ENCODE data around the gene ADCK1.

Gene ADCK1

DNA sequence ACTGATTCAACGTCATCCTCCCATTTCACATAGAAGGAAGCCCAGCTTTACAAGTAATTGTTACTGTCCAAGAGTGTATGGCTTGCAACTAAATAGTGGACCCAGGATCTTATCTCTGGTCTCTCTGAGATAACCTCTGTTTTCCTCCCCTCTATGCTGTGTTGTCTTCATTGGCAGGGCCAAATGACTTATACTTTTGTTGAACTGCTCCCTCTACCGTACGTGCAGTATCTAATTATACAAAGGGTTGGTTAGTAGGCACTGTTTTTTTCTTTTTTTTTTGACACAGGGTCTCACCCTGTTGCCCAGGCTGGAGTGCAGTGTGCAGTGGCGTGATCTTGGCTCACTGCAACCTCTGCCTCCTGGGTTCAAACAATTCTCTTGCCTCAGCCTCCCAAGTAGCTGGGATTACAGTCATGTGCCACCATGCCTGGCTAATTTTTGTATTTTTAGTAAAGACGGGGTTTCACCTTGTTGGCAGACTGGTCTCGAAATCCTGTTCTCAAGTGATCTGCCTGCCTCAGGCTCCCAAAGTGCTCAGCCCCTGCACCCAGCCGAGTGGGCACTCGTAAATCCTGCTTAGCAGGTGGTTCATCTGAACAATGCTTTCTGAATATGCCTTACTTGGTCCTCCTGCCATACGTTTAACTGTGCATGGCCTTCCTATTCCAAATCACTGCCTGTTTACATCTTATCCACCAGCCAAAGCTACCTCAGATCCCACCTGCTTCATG lies 162.1 kb downstream of the ADCK1 start:
- in situ Hi-C loops (cut with MboI; ENCODE audit: low pct_unique_long_range_greater_than_20kb, low sequenced_read_pairs, unreplicated experiment), result no loop called here
- TF ChIP-seq, protein P1, sequence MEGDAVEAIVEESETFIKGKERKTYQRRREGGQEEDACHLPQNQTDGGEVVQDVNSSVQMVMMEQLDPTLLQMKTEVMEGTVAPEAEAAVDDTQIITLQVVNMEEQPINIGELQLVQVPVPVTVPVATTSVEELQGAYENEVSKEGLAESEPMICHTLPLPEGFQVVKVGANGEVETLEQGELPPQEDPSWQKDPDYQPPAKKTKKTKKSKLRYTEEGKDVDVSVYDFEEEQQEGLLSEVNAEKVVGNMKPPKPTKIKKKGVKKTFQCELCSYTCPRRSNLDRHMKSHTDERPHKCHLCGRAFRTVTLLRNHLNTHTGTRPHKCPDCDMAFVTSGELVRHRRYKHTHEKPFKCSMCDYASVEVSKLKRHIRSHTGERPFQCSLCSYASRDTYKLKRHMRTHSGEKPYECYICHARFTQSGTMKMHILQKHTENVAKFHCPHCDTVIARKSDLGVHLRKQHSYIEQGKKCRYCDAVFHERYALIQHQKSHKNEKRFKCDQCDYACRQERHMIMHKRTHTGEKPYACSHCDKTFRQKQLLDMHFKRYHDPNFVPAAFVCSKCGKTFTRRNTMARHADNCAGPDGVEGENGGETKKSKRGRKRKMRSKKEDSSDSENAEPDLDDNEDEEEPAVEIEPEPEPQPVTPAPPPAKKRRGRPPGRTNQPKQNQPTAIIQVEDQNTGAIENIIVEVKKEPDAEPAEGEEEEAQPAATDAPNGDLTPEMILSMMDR (IDR thresholded peaks at IDR 0.05; ENCODE audit: extremely low read depth, insufficient read depth, missing control alignments), result no peak
- no peak for DNase-seq (ENCODE audit: low spot score)

DNA sequence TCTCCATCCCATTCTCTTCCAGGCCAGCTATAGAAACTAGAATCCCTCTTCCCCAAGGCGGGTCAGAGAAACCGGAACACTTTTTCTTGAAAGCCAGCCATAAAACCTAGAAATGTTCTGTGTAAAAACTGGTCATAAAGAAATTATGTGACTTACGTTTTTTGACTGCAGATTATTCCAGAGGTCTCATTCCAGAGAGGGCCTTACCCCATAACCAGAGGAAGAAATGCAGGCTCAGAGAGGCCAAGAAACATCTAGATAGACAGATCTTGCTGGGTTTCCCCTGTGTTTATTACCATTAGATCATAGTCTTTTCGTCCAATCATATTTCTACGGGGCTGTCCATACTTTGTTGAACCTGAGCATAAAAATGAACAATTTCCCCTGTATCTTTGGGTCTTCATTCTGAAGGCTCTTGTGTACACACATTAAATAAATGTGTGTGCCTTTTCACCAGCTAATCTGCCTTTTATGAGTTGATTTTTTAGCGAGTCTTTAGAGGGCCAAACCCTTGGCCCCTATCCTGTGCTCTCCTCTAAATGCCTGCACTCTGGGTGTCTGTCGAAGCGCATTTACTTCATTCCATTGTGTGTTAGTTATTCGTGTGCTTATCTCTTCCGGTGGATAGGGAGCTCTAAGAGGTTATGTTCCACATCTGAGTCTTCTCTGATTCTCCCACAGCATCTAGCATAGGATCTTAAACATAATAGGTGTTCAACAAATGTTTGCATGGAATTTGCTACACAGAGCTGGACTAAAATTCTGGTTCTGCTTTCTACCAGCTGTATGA lies 163.0 kb downstream of the ADCK1 start:
- in situ Hi-C loops (cut with MboI; ENCODE audit: low pct_unique_long_range_greater_than_20kb, low sequenced_read_pairs, unreplicated experiment), result no loop called here
- no peak for DNase-seq (ENCODE audit: low spot score)
- TF ChIP-seq, protein P1 (IDR thresholded peaks at IDR 0.05; ENCODE audit: extremely low read depth, insufficient read depth, missing control alignments), result no peak

- DNase-seq (ENCODE audit: low spot score), result no peak
- in situ Hi-C loops (cut with MboI; ENCODE audit: low pct_unique_long_range_greater_than_20kb, low sequenced_read_pairs, unreplicated experiment), result no loop called here
- TF ChIP-seq, protein P1 (IDR thresholded peaks at IDR 0.05; ENCODE audit: extremely low read depth, insufficient read depth, missing control alignments), result no peak
Observed at GRCh38 chr14:77964586-77964985, 164.7 kb downstream of the ADCK1 start.

- in situ Hi-C loops (cut with MboI; ENCODE audit: low pct_unique_long_range_greater_than_20kb, low sequenced_read_pairs, unreplicated experiment), result no loop called here
- DNase-seq (ENCODE audit: low spot score), result no peak
- TF ChIP-seq, protein P1 (IDR thresholded peaks at IDR 0.05; ENCODE audit: extremely low read depth, insufficient read depth, missing control alignments), result no peak
Observed at GRCh38 chr14:77965050-77965449, 165.1 kb downstream of the ADCK1 start.

DNA sequence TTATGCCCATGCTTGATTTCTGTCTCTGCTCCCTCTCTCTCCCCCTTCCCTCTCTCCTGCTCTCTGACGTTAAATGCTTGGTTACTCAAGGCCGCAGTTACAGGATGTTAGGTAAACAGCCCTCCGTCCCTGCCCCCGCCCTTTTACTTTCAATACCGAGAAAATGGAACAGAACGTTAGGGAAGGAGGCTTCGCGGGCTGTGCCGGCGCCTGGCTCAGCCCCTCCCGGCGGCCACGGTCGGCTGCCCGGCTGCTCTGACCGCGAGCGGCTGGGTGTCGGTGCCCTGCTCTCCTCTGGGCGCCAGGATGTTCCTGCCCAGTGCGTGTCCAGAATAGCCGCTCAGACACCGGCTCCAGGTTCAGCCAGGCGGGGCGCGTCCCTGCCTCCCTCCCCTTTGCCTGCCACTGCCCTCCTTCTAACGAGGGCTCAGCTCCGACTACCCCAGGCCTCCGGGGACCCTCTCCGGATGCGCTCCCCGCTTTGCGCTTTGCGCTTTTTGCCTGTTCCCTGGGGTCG lies 166.1 kb downstream of the ADCK1 start:
- DNase-seq (ENCODE audit: low spot score), result peak; percentile 59
- in situ Hi-C loops (cut with MboI; ENCODE audit: low pct_unique_long_range_greater_than_20kb, low sequenced_read_pairs, unreplicated experiment), result no loop called here
- TF ChIP-seq, protein P1 (IDR thresholded peaks at IDR 0.05; ENCODE audit: extremely low read depth, insufficient read depth, missing control alignments), result no peak

DNA sequence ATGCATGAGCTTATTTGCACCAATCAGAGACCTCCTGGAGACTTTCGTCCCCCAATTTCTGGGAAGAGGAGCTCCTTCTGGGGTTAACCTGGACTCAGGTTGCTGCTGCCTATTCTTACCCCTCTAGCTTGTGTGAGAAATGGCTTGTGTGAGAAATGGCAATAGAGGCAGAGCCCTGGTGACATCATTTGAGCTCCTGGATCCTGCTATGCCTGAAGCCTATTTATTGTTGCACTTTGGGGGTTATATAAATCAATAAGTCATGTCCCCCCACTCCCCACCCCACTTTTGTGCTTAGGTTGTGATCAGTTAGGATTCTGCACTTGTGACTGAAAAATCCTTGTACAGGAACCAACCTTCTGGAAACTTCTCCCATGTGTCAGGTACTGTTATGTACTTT lies 167.2 kb downstream of the ADCK1 start:
- in situ Hi-C loops (cut with MboI; ENCODE audit: low pct_unique_long_range_greater_than_20kb, low sequenced_read_pairs, unreplicated experiment), result no loop called here
- TF ChIP-seq, protein P1 (IDR thresholded peaks at IDR 0.05; ENCODE audit: extremely low read depth, insufficient read depth, missing control alignments), result no peak
- DNase-seq (ENCODE audit: low spot score), result no peak
